ENCODE results near the gene LRRC36. TPM values are rescaled to one million over a fixed set of nuclear protein-coding genes. Genes with fewer than 3 reads are reported as not detected.

The LRRC36 gene
- total RNA-seq, 1 experiment from 2014 or later, result 0.13 TPM

- TF ChIP-seq STAT6 (CRISPR knock-in tag; conservative IDR thresholded peaks at IDR 0.05; ENCODE audit: low read depth), result no peak
- TF ChIP-seq USF2 (CRISPR knock-in tag; IDR thresholded peaks at IDR 0.05), result peak; percentile 32; the same call in 1 of the 2 replicates
- TF ChIP-seq EMX1 (CRISPR knock-in tag; IDR thresholded peaks at IDR 0.05), result no peak
- TF ChIP-seq AR (CRISPR knock-in tag; IDR thresholded peaks at IDR 0.05), result no peak
- no peak for TF ChIP-seq ZNF396 (CRISPR knock-in tag; IDR thresholded peaks at IDR 0.05; ENCODE audit: borderline replicate concordance)
- TF ChIP-seq USF1 (CRISPR knock-in tag; IDR thresholded peaks at IDR 0.05), result no peak
- no peak for TF ChIP-seq GTF2I (CRISPR knock-in tag; conservative IDR thresholded peaks at IDR 0.05)
- 0 out of 2 replicates have a peak, but pooled peaks have one; percentile 36 for TF ChIP-seq TP53 (CRISPR knock-in tag; IDR thresholded peaks at IDR 0.05)
- no peak for TF ChIP-seq PREB (CRISPR knock-in tag; IDR thresholded peaks at IDR 0.05; ENCODE audit: borderline replicate concordance)
- no peak for TF ChIP-seq ELF4 (CRISPR knock-in tag; IDR thresholded peaks at IDR 0.05; ENCODE audit: low read depth)
- no peak for TF ChIP-seq TEAD4 (CRISPR knock-in tag; IDR thresholded peaks at IDR 0.05)
- TF ChIP-seq ATF6 (CRISPR knock-in tag; IDR thresholded peaks at IDR 0.05), result no peak
- TF ChIP-seq ZMAT4 (CRISPR knock-in tag; IDR thresholded peaks at IDR 0.05), result no peak
- no peak for TF ChIP-seq FOXK1 (CRISPR knock-in tag; IDR thresholded peaks at IDR 0.05)
- TF ChIP-seq ZNF281 (CRISPR knock-in tag; IDR thresholded peaks at IDR 0.05), result 0 out of 2 replicates have a peak, but pooled peaks have one; percentile 32
- peak; percentile 85 for TF ChIP-seq HMGXB4 (CRISPR knock-in tag; IDR thresholded peaks at IDR 0.05)
- no peak for TF ChIP-seq E2F4 (CRISPR knock-in tag; IDR thresholded peaks at IDR 0.05; ENCODE audit: borderline replicate concordance, low read depth)
- no peak for TF ChIP-seq NR3C1 (CRISPR knock-in tag; conservative IDR thresholded peaks at IDR 0.05; ENCODE audit: low read depth)
Observed at GRCh38 chr16:67399218-67399733, 72.7 kb downstream of the LRRC36 start (continued).

Data from WTC11 (cell line).